Activated naive CD4-positive, alpha-beta T cell (primary cell): ENCODE data around the gene XPNPEP3.
"Not testable (repeated sequence)": the region's sequence is repeated elsewhere in the genome, so short reads cannot be mapped to it uniquely, and the experiment has no call there.

Experiments
- DNase-seq, 4 experiments: peaks; one replicate each; lab custom pipeline; 2025; lab: John Stamatoyannopoulos, UW

XPNPEP3 gene

DNA sequence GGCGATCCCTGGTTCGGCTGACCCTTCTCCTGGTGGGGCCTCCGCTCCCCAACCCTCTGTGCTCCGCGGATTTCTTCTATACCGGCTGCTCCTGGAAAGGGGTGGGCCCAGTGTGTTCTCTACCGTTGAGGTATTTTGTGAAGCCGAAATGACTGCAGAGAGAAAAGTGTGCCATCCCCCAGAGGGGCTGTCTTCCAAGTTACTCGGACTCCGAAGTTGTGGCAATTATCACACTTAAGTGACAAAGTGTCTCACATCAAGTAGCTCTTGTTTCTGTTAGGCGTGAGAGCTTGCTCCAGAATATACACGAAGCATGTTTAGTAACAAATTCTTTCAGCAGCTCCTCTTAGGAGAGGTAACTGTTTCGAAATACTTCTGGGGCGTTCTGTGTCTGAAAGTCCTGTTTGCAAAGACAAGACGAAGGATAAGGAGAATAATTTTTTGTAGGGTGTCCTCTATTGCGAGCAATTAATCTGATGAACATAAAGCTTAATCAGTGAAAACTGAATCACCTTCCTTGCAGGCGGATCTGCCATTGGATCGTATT, 434 bp downstream of the XPNPEP3 start:
- DNase-seq = no peak

DNA sequence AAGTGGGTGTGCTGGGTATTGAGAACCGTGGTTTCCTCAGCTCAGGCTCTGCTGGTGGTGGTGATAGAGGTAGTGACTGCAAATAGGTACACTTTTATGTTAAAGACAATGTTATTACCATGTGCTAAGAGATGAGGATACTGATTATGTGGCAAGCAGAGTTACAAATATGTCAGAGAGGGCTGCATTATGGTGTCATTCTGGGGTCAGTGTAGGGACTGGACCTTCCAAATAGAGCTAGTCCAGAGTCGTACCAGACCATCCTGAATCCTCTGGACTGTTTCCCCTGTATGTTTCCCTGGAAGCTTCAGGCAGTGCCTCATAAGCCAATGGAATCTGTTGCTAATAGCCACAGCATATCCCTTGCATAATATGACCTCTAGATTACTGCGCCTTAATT, 5.1 kb downstream of the XPNPEP3 start, which contains the start of gene DNAJB7:
TSS of gene DNAJB7 (minus strand) at position 101 of the 400 bp plus-strand sequence. CDS start 119 bp downstream, outside the sequence.
- DNase-seq = no peak

DNA sequence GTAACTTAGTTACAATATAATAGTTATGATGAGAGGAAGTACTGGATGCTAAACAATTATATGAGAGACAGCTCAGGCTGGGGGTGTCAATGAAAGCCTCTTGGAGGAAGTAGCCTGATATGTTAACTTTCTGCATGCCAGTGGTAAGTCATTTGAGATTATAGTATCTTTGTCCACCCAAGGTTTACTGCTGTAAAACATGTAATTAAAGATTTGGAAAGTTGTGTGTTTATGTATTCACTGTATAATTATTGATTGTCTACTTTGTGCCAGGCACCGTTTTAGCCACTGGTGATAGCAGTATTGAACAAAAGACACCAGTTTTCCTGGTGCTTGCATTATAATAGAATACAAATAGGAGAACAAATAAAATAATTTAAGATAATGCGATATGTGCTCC, 5.6 kb downstream of the XPNPEP3 start:
- no peak for DNase-seq

- no peak for DNase-seq
Observed at GRCh38 chr22:40867109-40867508, 10.2 kb downstream of the XPNPEP3 start.

- DNase-seq = not testable (repeated sequence)
Observed at GRCh38 chr22:40868379-40868778, 11.4 kb downstream of the XPNPEP3 start.

DNA sequence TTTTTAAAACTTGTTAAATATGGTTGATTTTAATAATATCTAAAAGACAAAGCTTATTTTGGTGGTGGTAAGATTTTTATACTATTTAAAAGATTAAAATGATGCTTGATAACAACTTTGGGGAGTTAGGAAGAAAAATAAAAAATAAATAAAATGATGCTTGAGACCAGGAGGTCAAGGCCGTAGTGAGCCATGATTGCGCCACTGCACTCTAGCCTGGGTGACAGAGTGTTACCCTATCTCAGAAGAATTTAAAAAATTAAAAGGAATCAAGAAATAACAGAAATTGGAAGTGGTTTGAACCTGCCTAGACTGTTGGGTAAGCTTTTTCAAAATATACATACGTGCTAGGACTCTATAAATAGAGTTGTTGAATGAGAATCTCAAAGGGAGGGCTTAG, 17.1 kb downstream of the XPNPEP3 start:
- DNase-seq = no peak

DNA sequence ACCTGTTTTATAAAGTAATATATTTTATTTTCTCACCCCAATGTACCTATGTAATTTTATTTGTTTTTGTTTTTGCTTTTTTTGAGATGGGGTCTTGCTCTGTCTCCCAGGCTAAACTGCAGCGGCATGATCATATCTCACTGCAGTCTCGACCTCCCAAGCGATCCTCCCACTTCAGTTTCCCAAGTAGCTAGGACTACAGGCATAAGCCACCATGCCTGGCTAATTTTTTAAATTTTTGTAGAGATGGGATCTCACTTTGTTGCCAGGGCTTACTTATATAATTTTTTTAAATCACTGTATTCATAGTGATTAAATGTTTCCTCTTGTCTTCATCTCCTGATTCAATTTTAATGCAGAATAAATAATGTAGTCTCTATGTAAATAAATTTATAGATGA, 18.2 kb downstream of the XPNPEP3 start:
- no peak for DNase-seq

DNA sequence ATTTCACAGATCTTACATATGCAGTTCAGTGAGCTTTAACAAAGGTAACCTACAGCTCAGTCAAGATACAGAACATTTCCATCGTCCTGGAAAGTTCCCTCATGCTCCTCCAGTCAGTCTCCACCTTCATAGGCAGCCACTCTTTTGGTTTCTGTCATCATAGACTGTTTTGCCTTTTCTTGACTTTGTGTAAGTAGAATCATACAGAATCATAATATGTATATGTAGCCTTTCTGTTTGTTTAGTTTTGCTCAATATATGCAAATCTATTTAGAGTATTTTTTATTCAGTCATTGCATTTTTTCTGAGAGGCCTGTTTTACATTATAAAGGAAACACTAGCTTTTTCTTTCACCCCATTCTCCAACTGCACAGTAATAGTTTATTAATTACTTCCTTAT, 20.0 kb downstream of the XPNPEP3 start:
- DNase-seq = no peak

- DNase-seq = no peak
Observed at GRCh38 chr22:40877488-40877887, 20.5 kb downstream of the XPNPEP3 start.

- DNase-seq = no peak
Observed at GRCh38 chr22:40878922-40879321, 22.0 kb downstream of the XPNPEP3 start.

- DNase-seq = no peak
Observed at GRCh38 chr22:40889116-40889515, 32.2 kb downstream of the XPNPEP3 start.

- DNase-seq = no peak
Observed at GRCh38 chr22:40890881-40891280, 33.9 kb downstream of the XPNPEP3 start.

- no peak for DNase-seq
Observed at GRCh38 chr22:40894417-40894816, 37.5 kb downstream of the XPNPEP3 start.

GRCh38 chr22:40898850-40899357, 42.0 kb downstream of the XPNPEP3 start:
- DNase-seq = no peak

GRCh38 chr22:40904101-40904500, 47.2 kb downstream of the XPNPEP3 start:
- no peak for DNase-seq

DNA sequence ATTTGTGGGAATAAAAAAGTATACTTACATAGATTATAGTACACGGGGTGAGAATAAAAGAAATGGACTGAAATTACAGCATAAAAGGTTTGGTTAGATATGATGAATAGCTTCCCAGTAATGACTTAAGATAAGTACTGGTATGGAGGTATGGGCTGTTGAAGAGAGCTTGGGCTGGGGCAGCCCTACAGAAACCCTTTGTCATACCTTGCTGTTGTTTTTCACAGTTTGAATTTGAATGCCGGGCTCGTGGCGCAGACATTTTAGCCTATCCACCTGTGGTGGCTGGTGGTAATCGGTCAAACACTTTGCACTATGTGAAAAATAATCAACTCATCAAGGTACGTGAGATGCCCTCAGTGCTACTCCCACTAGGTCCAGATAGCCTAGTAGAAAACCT, 51.9 kb downstream of the XPNPEP3 start:
- DNase-seq = no peak

DNA sequence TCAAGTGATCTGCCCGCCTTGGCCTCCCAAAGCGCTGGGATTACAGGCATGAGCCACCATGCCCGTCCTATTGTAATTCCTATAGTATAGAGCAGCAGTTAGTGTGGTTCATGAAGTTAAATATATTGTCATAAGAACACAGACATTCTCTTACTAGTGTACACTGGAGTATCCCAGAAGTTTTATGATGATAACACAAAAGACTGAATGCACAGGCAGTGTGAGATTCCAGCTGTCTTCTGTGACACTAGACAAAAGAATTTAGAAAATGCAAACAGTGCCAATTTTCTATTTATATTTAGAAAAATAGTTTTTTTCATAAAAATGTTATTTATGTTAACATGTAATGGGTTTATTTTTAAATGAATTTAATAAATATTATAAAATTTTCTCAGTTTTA, 54.8 kb downstream of the XPNPEP3 start:
- no peak for DNase-seq

DNA sequence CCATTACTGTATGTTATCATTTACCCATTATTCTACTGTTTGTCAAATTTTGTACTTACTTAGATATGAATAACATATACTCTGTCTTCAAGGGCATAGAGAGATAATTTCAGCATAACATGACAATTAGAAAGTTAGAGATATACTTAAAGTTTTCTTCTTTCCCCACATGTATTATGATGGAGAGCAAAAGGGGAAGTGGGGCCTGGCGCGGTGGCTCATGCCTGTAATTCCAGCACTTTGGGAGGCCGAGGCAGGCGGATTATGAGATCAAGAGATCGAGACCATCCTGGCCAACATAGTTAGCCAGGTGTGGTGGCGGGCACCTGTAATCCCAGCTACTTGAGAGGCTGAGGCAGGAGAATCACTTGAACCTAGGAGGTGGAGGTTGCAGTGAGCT, 56.0 kb downstream of the XPNPEP3 start:
- not testable (repeated sequence) for DNase-seq

DNA sequence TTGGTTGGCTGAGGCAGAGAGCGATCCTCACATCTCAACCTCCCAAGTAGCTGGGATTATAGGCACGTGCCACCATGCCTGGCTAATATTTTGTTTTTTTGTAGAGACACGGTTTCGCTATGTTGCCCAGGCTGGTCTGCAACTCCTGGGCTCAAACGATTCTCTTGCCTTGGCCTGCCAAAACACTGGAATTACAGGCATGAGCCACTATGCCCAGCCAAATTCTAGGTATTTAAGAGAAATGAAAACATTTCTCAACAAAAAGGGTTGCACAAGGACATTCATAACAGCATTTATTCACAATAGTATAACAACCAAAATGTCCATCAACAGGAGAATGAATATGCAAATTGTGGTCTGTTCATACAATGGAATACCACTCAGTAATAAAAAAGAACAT, 62.5 kb downstream of the XPNPEP3 start:
- no peak for DNase-seq

DNA sequence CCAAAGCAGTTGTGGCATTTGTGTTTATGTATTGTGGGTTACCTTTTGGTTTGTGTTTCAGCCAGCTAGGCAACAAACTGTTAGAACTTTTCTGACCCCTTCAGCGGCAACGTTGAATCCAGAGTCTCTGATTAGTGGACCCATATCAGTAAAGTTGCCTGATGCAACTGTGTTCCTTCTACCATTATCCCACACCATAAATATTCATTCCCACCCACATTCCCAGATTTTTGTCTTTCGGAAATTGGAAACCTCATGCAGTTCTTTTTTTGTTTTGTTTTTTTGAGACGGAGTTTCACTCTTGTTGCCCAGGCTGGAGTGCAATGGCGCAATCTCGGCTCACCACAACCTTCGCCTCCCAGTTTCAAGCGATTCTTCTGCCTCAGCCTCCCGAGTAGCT, 63.6 kb downstream of the XPNPEP3 start:
- no peak for DNase-seq

- DNase-seq = no peak
Observed at GRCh38 chr22:40922484-40923303, 65.7 kb downstream of the XPNPEP3 start.

GRCh38 chr22:40928657-40929056, 71.7 kb downstream of the XPNPEP3 start:
- no peak for DNase-seq

DNA sequence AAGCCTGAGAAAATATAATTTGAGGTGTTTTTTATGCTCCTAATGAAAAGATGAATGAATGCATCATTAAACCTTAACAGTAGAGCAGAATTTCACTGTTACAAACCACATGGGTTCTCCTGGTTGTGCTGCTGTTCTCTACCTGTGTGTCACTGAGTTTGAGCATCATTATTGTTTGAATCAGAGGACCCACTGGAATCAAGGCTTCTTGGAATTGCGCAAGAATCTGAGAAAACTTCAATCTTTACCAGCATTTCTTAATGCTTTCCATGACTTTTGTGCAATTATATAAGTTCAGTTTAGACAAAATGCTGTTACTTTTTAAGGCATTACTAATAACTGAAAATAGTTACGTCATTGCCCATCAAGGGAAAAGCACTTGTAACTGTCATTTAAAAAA, 75.4 kb downstream of the XPNPEP3 start:
- no peak for DNase-seq

DNA sequence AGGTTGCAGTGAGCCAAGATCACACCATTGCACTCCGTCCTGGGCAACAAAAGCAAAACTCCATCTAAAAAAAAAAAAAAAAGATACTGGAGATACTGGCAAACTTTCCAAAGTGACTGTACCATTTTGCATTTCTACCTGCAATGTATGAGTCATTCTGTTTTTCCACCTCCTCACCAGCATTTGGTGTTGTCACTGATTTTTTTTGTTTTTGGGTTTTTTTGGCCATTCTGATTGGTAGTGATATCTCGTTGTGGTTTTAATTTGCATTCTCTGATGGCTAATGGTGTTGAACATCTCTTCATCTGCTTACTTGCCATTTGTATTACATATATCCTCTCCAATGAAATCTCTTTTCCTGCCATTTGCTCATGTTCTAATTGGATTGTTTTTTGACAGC, 82.3 kb downstream of the XPNPEP3 start:
- no peak for DNase-seq
